Right ventricle myocardium inferior (tissue), 1 donor: ENCODE data around the gene DNAJB12. TPM values are rescaled to one million over a fixed set of nuclear protein-coding genes. Genes with fewer than 3 reads are reported as not detected.
"Not testable (repeated sequence)": the region's sequence is repeated elsewhere in the genome, so short reads cannot be mapped to it uniquely, and the experiment has no call there.

Source experiments
- ATAC-seq: fragments of 200-7000 bp; cut with Tn5 transposase; one replicate; pipeline ENCODE4 v1.9.1; 2020; ENCODE audit warnings: mild to moderate bottlenecking, moderate library complexity
- DNase-seq: peaks from one replicate; pipeline ENCODE4 v3.0.0; 2021; ENCODE audit errors: missing footprints
- intact Hi-C: fragments of 100-400 bp; cut with DNase I; formaldehyde crosslinking; loops from one replicate; pipeline ENCODE4 v1.11.0; 2022
- total RNA-seq: library from RNA; stranded (reverse); fragmentation: NEBNext Ultra II Directional; extraction: Animal tissue kit (Norgen Biotek cat#: 25700); gene quantifications from one replicate; pipeline ENCODE4 v1.2.1, GENCODE V29; 2021
- donor health status: DM: no; HTN: yes; CAD: no; lungs with severe emphysema.

Gene DNAJB12
- total RNA-seq, 1 donor from 2014 or later: 25.6 TPM

- ATAC-seq (peak; percentile 46), DNase-seq (peak; percentile 94)
- intact Hi-C loops: loop anchor here (2.0 to 5.0 kb wide), 2 partner anchors 112 to 373 kb away; partner anchors contain the start of gene CHST3
Measured at GRCh38 chr10:72334825-72335393, 19.8 kb downstream of the DNAJB12 start.

DNA sequence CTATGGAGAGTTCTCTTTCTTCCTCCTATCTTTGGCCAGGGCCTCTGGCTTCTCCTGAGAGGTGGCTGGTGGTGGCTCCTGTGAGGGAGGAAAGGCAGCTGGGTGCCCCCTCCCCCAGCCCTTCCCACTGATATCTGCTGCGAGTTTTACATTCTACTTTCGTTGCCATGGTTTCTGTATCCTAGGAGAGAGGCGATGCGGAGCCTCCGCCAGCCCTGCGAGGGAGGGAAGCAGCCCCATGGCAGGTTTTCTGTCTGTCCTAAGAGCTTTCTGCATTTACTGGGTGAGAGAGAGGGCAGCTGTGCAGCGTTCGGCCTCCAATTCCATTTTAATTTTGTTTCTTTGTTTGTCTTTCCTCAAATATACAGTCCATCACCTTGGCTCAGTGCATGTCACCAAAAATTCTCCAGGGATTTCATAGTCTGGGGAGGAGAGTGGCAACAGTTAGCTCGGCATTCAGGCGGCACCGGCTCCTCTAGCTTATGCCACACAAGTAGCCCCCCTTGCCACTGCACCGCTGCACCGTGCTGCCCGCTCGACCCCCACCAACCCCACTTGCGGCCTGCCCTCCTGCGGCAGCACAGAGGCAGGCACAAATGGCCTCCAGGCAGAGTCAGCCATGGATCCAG is 20.4 kb downstream of the DNAJB12 start:
- intact Hi-C loops: loop anchor here (2.0 kb wide), 1 partner anchor 112 kb away; no protein-coding TSS in a partner anchor
- DNase-seq: peak; percentile 61
- no peak for ATAC-seq

GRCh38 chr10:72333112-72334015 is 21.4 kb downstream of the DNAJB12 start:
- intact Hi-C loops: loop anchor here (2.0 kb wide), 1 partner anchor 111 kb away; no protein-coding TSS in a partner anchor
- DNase-seq (peak; percentile 62), ATAC-seq (no peak)

- intact Hi-C loops: no loop called here
- DNase-seq (peak; percentile 59), ATAC-seq (no peak)
Measured at GRCh38 chr10:72332423-72333111, 22.2 kb downstream of the DNAJB12 start.

DNA sequence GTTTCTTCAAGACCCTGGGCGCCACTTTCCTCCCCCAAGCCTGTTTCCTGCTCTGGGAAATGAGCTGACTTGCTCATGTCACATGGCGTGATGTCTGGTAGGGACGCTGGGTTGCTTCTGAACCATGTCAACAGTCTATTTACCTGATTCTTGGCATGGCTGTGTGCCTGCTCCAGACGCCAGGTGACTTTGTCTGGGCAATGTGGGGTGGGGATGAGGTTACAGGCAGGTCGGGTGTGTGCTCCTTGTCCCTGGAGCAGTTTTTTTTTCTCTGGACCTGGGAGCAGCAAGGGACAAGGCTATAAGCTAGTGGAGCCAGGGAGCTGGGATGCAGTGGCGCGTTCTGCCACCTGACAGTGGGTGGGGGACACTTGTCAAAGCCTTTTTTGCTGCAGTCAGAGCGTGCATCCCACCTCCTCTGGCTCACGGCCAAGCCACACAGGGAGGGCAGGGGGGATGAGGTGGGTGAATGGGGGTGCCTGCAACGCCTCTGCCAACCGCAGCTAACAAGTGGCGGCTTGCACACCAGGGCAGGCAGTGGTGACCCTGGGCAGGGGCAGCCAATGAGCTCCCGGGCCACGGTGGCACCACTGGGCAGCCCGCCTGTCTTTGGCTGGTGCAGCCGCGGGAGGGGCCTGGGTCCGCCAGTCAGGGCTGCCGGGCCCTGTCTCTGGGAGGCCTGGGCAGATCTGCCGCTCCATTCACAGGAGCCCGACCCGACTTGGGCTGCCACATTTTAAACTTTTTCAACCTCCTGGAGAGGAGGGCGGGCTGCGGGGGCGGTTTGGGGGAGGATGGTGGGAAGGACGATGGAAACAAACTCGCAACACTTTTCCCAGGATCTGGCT is 22.9 kb downstream of the DNAJB12 start:
- ATAC-seq: peak; percentile 69
- intact Hi-C loops: no loop called here
- DNase-seq: peak; percentile 88

DNA sequence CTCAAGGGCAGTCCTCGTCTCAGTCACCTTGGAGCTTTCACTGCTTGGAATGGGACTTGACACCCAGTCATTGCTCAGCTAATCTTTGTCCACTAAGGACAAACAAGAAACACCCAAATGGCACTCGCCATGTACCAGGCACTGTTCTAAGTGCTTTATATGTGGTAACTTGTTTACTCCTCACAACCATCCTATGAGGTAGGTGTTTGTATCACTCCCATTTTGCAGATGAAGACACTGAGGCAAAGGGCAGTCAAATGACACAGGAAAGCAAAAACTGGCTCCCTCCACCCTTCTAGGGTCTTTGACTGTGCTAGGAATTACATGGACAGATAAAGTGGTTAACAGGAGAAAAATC is 24.7 kb downstream of the DNAJB12 start:
- intact Hi-C loops: no loop called here
- DNase-seq (no peak), ATAC-seq (no peak)

DNA sequence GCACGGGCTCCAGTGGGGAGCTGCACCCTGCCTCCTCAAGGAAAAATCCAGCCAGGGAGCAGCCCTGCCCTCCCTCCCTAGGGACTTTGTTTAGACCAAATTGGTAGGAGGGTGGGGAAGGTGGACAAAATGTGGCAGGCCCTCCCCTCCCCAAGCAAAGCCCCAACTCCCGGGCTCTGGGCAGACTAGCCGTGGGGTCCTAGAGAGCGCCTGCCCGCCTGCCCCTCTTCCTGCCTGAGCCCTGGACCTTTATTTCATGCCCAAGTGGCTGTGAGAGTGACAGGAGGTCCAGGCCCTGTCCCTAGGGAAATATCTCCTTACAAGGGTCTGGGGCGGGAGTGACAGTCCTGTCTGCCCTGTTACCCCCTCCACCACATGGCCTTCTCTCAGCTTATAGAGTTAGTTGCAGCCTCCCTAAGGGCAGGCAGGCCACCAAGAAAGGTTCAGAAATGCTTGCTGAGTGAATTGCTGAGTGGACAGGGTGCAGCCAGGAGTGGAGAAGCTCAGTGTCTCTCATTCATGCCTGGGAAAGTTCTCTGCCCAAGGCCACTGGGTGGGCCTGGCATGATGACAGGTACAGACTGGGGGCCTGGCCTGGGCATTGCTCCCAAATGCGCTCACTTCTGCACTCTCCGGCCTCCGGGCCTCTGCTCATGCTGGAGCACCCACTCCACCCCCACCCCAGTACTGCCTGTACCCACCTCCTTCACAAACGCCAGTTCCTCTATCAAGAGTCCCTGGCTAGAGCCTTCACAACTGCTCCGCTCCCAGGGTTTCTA is 25.2 kb downstream of the DNAJB12 start:
- DNase-seq (peak; percentile 28), ATAC-seq (no peak)
- intact Hi-C loops: loop anchor here (2.0 kb wide), 1 partner anchor 55 kb away; no protein-coding TSS in a partner anchor

GRCh38 chr10:72328829-72329204 is 25.9 kb downstream of the DNAJB12 start:
- DNase-seq (peak; percentile 54), ATAC-seq (no peak)
- intact Hi-C loops: loop anchor here (2.0 kb wide), 1 partner anchor 54 kb away; no protein-coding TSS in a partner anchor

- ATAC-seq (peak; percentile 56), DNase-seq (peak; percentile 83)
- intact Hi-C loops: loop anchor here (2.0 kb wide), 1 partner anchor 53 kb away; no protein-coding TSS in a partner anchor
Measured at GRCh38 chr10:72328045-72328828, 26.5 kb downstream of the DNAJB12 start.

- peak; percentile 47 for DNase-seq
- intact Hi-C loops, ATAC-seq: not testable (repeated sequence)
Measured at GRCh38 chr10:72326665-72327603, 27.8 kb downstream of the DNAJB12 start.

DNA sequence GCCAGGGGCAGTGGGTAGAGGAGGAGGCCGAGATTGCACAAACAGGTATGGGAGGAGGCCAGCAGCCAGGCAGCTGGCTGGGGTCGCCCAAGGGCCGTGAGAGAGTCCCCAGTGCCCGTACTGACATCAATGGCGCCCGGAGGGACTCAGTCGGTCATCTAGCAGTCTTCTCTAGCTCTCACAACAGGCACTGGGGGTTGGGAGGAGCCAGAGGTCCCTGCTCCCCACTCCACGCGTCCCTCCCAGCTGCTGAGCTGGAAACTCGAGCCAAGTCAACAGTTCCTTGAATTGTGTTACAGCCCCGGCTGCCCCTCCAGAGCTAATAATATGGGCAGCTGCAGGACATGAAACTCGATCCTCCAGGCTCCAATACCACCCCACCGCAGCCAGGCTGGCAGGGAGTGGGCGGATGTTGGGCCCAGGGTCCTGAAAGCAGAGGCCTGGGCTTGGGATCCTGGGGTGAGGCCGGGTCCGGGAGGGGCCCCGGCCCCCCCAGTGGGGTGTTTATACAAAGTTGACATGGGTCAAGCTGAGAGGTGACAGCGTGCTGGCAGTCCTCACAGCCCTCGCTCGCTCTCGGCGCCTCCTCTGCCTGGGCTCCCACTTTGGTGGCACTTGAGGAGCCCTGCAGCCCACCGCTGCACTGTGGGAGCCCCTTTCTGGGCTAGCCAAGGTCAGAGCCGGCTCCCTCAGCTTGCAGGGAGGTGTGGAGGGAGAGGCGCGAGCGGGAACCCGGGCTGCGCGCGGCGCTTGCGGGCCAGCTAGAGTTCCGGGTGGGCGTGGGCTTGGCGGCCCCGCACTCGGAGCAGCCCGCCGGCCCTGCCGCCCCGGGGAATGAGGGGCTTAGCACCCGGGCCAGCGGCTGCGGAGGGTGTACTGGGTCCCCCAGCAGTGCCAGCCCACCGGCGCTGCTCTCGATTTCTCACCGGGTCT is 29.2 kb downstream of the DNAJB12 start:
- peak; percentile 77 for DNase-seq
- intact Hi-C loops: not testable (repeated sequence)
- ATAC-seq: peak; percentile 18

- ATAC-seq: no peak
- intact Hi-C loops: no loop called here
- no peak for DNase-seq
Measured at GRCh38 chr10:72323771-72324191, 30.9 kb downstream of the DNAJB12 start.

- intact Hi-C loops: no loop called here
- no peak for ATAC-seq
- DNase-seq: no peak
Measured at GRCh38 chr10:72323108-72323749, 31.5 kb downstream of the DNAJB12 start.
